HCT116 (cell line): Measurements from ENCODE around the gene CIT.

Experiments used
- POLR2A ChIP-seq: IDR thresholded peaks from 2 replicates; pipeline ENCODE4 v1.7.0; 2011; ENCODE audit warnings: borderline replicate concordance; ENCODE audit not compliant: insufficient read depth, insufficient read length; ENCODE audit errors: extremely low read depth
- SP1 ChIP-seq: IDR thresholded peaks from 2 replicates; pipeline ENCODE4 v1.6.1; 2012; ENCODE audit warnings: low read depth
- TF ChIP-seq, protein P1 (sequence below), 3 experiments: fragments of 200-600 bp in 1 of 3; sonication (generic) in 1 of 3; IDR thresholded peaks in 2 of 3; conservative IDR thresholded peaks in 1 of 3; 2 replicates each; pipeline ENCODE4 v1.5.1; 2012 to 2017; ENCODE audit warnings: low read depth in 2 of 3, low read length in 2 of 3, antibody characterized with exemption in 1 of 3, borderline replicate concordance in 1 of 3, control low read depth in 1 of 3, mild to moderate bottlenecking in 1 of 3, mixed read lengths in 1 of 3, mixed run types in 1 of 3, moderate library complexity in 1 of 3; ENCODE audit not compliant: insufficient read depth in 1 of 3

DNA sequence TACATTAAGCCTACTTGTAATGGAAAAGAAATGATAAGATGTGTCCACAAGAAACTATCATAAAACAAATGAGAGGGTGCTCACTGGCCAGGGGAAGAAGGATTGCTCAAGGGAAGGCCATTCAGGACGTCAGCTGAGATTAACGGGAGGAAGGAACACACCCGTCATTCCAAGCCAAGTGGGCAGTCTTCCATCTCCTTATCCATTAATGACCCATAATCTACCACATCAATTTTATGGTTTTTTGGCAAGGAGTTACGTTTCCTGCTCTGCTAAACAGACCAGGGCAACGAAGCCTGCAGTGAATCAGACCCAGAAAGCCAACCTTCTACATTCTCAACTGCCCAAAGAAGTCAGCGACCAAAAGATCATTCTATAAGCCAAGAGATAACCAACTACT, 184.1 kb downstream of the CIT start:
- TF ChIP-seq, protein P1, sequence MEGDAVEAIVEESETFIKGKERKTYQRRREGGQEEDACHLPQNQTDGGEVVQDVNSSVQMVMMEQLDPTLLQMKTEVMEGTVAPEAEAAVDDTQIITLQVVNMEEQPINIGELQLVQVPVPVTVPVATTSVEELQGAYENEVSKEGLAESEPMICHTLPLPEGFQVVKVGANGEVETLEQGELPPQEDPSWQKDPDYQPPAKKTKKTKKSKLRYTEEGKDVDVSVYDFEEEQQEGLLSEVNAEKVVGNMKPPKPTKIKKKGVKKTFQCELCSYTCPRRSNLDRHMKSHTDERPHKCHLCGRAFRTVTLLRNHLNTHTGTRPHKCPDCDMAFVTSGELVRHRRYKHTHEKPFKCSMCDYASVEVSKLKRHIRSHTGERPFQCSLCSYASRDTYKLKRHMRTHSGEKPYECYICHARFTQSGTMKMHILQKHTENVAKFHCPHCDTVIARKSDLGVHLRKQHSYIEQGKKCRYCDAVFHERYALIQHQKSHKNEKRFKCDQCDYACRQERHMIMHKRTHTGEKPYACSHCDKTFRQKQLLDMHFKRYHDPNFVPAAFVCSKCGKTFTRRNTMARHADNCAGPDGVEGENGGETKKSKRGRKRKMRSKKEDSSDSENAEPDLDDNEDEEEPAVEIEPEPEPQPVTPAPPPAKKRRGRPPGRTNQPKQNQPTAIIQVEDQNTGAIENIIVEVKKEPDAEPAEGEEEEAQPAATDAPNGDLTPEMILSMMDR (IDR thresholded peaks at IDR 0.05 in 2 of 3, conservative IDR thresholded peaks at IDR 0.05 in 1 of 3; ENCODE audit: borderline replicate concordance in 1 of 3, insufficient read depth in 1 of 3, low read depth in 2 of 3, low read length in 2 of 3): no peak
- TF ChIP-seq POLR2A (no peak), SP1 (no peak)
